SKM-1 (cell line): ENCODE results near the gene COX7C.
"Not testable (repeated sequence)": the region's sequence is repeated elsewhere in the genome, so short reads cannot be mapped to it uniquely, and the experiment has no call there.

Experiments
- DNase-seq: peaks from one replicate; lab custom pipeline; 2025; ENCODE audit not compliant: unreplicated experiment; lab: John Stamatoyannopoulos, UW

COX7C gene, protein sequence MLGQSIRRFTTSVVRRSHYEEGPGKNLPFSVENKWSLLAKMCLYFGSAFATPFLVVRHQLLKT

DNA sequence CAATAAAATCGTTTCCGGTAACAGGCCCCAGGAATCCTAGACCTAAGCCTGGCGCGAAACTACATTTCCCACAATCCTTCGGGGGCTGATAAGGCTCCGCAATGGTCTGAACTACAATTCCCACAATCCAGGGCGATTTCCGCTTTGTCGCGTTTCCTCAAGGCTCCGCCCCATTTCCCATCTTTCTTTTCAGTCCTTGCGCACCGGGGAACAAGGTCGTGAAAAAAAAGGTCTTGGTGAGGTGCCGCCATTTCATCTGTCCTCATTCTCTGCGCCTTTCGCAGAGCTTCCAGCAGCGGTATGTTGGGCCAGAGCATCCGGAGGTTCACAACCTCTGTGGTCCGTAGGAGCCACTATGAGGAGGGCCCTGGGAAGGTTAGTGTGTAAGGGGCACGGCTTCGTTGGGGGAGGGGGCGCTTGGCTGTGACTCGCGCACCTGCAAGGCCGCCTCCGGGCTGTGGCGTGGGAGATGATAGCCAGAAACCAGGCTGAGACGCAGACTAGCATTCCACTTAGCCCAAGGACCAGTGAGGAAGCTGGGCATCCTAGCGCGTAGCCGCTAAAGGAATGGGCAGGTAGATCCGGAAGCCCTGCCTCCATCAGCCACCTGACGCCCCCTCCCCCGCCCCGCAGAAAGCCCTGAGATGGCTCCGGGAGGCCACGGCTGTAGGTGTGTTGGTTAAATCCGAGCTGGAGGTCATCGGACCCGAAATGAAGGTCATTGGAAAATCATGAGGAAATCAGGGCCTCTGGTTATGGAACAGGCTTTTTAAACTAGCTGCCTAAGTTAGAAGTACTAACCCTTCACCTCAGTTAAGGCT, at the start of gene COX7C:
Gene COX7C, plus strand, starts transcription at position 186 of the 821 bp plus-strand sequence. Its CDS starts 115 bp downstream, at position 301.
- DNase-seq = peak; percentile 92

DNA sequence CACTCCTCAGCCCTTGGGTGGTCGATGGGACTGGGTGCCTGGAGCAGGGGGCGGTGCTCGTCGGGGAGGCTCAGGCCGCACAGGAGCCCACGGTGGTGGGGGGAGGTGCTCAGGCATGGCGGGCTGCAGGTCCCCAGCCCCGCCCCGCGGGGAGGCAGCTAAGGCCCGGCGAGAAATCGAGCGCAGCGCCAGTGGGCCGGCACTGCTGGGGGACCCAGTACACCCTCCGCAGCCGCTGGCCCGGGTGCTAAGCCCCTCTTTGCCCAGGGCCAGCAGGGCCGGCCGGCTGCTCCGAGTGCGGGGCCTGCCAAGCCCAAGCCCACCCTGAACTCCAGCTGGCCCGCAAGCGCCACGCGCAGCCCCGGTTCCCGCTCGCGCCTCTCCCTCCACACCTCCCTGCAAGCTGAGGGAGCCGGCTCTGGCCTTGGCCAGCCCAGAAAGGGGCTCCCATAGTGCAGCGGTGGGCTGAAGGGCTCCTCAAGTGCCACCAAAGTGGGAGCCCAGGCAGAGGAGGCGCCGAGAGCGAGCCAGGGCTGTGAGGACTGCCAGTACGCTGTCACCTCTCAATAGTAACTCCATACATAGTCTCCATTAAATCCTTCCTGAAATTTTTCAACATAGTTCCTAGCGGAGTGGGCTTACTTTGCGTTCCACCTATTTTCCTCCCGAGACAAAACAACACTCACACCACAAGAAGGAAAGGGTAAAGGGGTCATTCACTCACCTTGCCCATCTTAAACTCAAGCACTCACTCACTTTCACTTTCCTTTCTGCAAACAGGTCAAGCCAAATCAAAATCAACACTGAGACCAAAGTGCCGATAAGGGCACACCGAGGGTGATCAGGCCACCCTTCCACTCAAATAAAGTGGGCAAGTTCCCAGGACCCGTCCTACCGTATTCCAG, 48.0 kb upstream of the COX7C start:
- DNase-seq = not testable (repeated sequence)

DNA sequence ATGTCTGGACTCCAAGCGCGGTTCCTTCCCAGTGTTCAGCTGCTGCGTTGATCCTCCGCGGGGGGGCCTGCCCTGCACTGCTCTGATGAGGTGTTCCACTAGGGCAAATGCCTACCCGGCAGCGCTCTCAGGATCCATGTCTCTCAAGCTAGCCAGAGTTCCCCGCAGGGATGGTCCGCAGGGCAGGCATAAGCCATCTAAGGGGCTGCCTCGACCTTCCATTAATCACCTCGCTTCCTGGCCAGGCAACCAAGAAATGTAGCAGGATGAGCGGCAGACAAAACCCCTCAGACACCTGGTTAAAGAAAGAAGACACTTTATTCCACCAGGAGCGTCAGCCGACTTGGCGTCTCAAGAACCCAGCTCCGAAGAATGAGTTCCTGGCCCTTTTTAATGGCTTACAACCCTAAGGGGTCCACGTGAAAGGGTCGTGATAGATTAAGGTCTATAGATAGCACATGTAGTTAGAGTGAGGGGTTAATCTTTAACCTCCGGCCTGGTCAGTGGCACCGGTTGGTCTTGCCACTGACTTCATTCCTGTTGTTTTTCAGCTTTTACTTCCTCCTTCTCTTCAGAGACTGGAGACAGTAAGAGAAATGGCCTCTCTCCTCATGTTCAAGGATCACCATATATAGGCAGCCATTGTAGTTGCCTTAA, 47.2 kb upstream of the COX7C start:
- no peak for DNase-seq

DNA sequence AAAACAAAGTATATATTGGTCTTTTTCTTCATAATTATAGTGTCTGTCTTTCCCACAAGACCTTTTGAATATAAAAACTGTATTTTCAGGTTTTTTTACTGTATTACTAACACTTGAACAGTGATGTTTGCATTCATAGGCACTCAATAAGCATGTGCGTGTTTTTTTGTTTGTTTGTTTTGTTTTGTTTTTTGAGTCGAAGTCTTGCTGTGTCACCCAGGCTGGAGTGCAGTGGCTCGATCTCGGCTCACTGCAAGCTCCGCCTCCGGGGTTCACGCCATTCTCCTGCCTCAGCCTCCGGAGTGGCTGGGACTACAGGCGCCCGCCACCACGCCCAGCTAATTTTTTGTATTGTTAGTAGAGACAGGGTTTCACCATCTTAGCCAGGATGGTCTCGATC, 46.6 kb upstream of the COX7C start:
- not testable (repeated sequence) for DNase-seq

DNA sequence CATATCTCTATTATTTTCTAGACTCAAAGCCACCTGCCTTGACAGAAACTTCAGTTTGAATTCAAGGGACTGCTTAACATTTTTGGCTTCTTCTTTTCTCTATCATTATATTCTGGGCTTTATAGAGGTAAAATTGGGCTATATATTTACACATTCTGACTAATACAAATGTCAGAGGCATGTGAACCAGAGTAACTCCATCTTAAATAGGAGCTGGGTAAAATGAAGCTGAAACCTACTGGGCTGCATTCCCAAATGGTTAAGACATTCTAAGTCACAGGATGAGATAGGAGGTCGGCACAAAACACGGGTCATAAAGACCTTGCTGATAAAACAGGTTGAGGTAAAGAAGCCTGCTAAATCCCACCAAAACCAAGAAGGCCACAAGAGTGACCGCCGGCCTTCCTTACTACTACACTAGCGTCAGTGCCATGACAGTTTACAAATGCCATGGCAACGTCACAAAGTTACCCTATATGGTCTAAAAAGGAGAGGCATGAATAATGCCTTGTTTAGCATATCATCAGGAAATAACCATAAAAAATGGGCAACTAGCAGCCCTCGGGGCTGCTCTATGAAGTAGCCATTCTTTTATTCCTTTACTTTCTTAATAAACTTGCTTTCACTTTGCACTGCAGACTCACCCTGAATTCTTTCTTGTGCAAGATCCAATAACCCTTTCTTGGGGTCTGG, 44.8 kb upstream of the COX7C start:
- DNase-seq = no peak

DNA sequence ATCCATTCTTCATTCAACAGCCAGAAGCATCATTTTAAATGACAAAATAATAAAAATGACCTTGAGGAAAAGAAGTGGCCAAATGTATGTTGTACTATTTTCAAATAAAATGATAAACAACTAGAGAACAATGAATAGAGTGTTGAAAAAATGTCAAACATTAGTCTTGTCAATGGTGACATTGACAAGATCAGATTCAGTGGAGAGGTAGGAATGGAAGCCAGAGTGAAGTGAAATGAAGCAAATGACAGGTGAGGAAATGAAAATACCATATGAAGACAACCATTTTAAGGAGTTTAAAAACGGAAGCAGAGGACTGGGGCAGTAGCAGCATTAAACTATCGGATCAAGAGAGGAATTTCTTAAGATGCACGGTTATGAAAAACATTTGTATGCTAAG, 38.2 kb upstream of the COX7C start:
- DNase-seq = no peak

DNA sequence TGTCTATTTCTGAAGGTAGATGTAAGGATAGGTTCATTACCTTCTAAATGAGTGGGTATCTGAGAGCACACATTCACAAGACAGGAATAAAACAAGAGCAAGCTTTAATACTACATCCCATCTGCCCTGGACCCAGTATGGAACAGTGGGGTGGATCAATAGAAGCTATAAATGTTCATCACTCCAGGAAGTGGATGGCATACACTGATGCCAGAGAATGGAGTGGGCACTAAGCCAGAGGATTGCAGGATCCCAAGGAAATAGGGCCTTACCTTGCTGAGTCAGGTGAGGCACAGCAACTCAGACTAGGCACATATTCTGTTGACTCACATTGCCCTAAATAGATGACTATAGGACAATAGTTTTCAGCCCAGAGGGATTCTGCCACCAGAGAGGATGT, 21.3 kb upstream of the COX7C start:
- DNase-seq = no peak

DNA sequence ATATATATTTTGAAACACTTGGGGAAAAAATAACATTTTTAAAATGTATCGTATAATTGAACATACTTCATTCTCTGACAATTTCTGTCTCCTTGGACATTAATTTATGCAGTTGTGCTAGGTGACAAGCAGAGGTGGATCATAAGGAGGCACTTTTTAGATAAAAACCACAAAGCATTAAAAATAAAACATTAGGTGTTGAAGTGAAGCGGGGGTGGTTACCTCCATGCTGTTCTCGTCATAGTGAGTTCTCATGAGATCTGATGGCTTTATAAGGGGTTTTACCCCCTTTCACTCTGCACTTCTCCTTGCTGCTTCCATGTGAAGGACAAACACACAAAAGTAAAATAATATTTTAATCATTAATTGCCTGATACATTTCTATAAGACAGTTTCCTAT, 11.9 kb upstream of the COX7C start:
- no peak for DNase-seq

DNA sequence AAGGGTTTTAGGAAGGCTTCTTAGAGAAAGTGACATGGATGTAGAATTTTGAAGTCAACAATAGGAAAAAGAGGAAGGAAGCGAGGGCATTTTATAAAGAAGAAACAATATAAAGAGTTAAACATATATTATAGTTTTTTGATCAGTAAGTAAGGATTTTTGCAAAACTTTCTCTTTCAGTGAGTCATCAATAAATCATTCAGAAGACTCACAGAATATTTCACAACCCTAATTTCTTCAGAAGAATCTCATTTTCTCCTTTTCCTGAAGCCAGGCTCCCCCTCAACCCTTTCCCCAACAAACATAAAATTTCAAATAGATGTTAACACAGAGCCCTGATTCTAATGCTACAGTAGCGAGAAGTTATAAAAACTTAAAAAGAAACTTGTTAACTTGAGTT, 4.3 kb upstream of the COX7C start:
- DNase-seq = no peak

DNA sequence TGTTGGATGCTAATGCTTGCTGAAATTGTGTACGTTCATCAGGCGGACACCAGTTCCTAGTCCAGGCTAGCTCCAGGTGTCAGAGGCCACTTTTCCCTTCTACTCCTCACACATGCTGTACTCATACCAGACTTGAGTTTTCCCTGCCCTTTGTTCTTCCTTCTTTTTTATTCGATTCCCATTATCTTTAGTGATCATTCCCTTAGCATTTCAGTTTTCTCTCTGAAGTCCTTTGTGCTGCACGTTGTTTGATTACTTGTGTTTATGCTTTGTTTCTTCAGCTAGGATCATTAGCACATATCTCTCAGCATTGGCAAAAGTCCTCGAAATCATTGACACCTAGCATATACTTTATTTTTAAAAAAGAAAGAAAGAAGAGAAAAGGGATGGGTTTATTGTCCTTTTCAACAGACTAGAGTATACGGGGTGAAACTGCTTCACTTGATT, 409 bp upstream of the COX7C start:
- DNase-seq = no peak

DNA sequence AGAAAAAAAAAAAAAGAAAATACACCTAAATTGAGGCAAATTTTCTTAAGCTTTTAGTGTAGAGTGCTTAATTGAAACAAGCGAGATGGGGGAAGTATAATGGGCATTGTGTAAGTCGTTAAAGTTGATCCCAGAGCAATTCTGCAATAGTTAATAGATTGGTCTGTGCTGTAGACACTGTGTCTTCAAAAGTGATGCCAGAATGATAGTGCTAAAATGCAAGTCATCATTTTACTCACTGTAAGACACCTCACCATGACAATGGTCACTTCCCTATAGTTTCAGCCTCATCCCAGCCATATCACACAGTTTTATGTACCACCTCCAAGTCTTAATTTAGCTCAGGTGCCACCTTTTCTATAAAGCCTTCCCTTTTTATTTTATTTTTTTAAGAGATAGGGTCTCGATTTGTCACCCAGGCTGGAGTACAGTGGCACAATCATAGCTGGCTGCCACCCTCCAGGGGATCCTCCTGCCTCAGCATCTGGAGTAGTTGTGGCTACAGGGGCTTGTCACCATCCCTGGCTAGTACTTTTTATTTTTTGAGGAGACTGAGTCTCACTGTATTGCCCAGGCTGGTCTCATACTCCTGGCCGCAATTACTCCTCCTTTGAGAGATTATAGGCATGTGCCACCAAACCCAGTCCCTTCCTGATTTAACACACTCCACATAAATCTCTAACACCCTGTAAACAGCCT, 6.2 kb downstream of the COX7C start:
- peak; percentile 2 for DNase-seq

DNA sequence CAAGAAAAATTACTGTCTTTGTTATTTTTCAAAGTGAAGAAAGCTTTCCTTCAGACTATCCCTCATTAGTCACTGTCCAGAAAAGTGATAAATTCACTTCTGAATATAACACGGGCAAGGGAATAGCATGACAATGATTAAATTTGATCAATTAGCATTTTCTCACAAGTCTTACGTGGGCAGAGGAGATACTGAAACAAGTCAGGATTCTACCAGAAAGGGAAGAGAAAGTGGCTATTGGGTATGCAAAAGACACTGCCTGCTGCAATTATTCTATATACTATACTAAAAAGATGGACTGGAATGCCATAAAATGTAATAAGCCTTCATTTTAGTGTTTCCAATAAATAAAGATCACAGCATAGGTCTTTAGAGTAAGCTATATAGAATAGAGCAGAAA, 7.4 kb downstream of the COX7C start:
- no peak for DNase-seq

DNA sequence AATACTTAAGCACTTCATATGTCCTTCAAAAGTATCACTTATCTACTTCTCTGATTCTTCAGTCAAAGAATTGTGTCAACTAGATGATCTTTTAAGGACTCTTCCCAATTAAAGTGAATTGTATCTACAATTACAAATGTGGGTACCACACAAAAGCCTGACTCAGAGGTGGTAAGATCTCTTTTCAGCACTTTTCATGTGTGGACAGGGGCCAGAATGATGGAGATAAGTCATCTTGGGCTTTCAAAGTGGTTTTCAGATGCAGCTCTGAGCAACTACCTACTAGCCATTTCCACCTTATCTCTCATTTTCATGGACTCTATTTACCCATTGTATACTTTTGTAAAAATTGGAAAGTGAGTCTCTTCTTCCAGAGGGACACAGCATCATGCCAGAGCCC, 8.4 kb downstream of the COX7C start:
- no peak for DNase-seq

DNA sequence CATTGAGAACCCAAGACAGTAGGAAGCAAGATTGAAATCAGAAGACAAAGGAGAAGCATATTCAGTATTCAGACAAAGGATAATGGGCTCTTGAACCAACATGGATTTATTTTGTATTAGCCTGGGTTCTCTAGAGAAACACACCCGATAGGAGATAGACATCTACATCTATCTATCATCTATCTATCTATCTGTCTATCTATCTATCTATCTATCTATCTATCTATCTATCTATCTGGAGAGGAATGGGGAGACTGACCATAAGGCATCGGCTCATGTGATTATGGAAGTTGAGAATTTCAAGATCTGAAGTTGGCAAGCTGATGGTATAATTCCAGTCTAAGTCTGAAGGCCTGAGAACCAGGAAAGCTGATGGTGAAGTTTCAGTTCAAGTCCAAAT, 13.4 kb downstream of the COX7C start:
- DNase-seq = no peak

DNA sequence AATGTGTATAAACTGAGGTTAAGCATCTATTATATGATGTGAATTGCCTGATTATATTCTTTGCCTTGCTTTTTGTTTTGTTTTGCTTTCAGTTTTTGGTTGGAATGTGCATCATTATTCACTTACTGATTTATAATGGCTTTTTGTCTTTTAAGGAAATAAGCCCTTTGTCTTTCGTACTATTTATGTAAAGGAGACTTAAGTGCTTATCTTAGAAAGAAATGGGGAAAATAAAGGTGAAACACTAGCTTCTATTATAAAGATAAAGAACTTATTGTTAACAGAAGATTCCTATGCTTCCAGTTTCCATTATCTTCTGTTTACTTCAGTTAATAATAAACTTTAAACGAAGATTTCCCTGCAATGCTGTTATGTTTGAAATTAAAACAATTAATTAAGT, 23.3 kb downstream of the COX7C start:
- DNase-seq = no peak

DNA sequence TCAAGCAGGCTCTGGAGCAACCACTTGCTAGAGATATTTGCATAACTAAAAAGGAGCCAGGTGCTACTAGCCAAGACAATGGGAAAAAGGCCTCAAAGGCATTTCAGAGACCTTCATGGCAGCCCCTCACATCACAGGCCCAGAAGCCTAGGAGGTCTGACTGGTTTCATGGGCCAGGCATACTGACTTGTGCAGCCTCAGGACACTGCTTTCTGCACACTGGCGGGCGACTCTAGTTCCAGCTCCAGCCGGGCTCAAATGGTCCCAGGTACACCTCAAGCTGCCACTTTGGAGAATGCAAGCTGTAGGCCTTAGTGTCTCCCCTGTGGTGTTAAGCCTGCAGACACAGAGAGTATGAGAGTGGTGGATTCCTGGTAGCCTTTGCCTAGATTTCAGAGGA, 27.1 kb downstream of the COX7C start:
- DNase-seq = no peak

DNA sequence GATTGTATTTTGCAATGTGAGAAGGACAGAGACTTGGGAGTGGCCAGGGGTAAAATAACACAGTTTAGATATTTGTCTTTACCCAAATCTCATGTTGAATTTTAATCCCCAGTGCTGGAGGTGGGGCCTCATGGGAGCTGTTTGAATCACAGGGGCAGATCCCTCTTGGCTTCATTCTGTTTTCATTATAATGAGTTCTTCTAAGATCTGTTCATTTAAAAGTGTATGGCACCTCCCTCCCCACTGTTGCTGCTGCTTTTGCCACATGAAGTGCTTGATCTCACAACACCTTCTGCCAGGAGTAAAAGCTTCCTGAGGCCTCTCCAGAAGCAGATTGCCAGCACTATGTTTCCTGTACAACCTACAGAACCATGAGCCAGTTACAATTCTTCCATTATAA, 28.1 kb downstream of the COX7C start:
- DNase-seq = no peak

DNA sequence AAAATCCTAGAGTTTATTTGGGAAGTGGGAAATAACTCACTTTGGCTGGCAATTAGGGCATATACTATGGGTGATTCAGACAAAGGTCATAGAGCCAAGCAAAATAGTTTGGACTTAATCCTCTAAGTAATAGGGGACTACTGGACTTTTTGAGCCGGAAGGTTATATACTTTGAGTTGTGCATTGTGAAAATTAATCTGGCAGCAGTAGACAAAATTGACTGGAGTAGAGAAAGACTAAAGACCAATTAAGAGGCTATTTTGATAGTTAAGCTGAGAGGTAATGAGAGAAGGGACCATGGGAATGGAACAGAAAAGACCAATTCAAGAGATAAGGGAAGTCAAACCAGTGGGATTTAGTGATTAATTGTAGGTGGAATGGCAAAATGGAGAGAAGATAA, 28.9 kb downstream of the COX7C start:
- no peak for DNase-seq

DNA sequence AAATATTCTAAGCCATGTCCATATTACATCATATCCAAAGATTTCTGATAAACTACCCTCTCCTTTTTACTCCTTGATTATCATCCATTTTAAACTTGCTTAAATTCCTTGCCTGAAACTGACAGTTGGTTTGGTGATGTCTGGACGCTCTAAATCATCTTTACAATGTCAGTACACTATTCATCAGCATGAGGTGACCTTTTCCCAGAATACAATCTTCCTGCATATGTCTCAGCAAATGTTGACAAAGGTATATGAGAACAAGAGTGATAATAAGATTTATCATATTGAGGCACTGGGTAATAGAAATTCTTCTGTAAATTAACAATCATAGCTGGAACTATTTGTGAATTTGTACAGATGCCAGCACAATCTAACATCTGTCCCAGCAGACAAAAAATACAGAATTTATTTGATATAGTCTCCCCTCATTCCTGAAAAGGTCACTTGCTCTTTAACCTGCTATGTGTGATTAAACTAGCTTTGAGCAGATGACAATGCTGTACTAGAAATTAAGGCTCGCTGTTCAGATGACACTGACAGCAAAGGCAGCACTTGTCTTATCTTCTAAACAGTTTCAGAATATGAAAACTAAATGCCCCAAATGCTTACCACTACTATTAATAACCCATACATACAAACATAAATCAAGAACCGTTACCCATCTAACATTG, 32.2 kb downstream of the COX7C start:
- no peak for DNase-seq

DNA sequence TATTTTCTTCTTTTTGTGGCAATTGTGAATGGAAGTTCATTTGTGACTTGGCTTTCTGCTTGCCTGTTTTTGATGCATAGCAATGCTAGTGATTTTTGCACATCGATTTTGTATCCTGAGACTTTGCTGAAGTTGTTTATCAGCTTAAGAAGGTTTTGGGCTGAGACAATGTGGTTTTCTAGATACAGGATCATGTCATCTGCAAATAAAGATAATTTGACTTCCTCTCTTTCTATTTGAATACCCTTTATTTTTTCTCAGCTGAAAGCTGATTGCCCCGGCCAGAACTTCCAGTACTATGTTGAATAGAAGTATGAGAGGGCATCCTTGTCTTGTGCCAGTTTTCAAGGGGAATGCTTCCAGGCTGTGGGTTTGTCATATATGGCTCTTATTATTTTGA, 43.0 kb downstream of the COX7C start:
- not testable (repeated sequence) for DNase-seq
